ENCODE data around the gene AMMECR1.
"Not testable (repeated sequence)": the region's sequence is repeated elsewhere in the genome, so short reads cannot be mapped to it uniquely, and the experiment has no call there.

The AMMECR1 gene

GRCh38 chrX:110173192-110174175 is 144.4 kb downstream of the AMMECR1 start:
- FAIRE-seq = no peak

DNA sequence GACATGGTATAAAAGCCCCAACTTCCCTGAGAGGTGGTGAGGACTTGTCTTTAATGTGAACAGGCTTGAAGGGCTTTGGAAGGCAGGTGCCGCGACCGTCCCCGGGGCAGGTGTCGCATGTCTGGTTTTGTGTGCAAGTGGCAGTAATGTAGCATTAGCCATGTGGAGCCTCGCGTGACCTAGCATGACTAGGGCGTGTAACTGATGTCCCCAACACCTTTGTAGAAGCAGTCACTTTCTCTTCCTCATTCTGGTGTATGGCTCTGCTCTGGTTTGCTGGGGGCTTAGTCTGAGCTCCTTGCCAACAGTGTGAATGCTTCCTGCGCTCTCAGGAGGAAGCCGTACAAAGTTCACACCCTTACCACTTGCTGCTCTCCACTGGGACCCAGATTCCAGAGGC is 145.7 kb downstream of the AMMECR1 start:
- FAIRE-seq = no peak
- TF ChIP-seq POLR2A (IDR thresholded peaks at IDR 0.05; ENCODE audit: low read depth, low read length) = no peak
- DNase-seq (ENCODE audit: insufficient read length, low spot score) = no peak

More at GRCh38 chrX:110173192-110174175, 144.4 kb downstream of the AMMECR1 start:
- TF ChIP-seq POLR2A (IDR thresholded peaks at IDR 0.05; ENCODE audit: low read depth, low read length) = no peak
- DNase-seq (ENCODE audit: insufficient read length, low spot score) = no peak

DNA sequence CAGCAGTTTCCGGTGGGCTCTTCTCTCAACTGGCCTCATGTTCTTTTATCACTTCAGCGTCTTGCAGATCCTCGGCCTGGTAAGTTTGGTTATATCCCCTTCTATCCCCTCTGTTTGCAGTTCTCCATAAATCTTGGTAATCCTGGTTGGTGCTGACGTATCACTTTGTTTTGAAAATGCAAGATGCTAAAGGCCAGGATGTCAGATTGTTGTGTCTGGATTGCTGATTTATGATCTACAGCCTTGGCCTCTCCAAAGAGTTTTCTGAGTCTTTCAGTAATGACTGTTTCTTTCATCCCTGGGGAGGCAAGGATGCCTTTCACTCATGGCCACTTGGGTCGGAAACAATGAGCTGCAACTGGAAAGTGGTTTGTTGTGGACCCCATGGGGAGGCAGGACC is 146.4 kb downstream of the AMMECR1 start:
- no peak for TF ChIP-seq POLR2A (IDR thresholded peaks at IDR 0.05; ENCODE audit: low read depth, low read length)
- FAIRE-seq (no peak), DNase-seq (ENCODE audit: insufficient read length, low spot score) (no peak)

GRCh38 chrX:110170029-110170428 is 147.9 kb downstream of the AMMECR1 start:
- DNase-seq (ENCODE audit: insufficient read length, low spot score) = no peak
- no peak for TF ChIP-seq POLR2A (IDR thresholded peaks at IDR 0.05; ENCODE audit: low read depth, low read length)
- FAIRE-seq = no peak

DNA sequence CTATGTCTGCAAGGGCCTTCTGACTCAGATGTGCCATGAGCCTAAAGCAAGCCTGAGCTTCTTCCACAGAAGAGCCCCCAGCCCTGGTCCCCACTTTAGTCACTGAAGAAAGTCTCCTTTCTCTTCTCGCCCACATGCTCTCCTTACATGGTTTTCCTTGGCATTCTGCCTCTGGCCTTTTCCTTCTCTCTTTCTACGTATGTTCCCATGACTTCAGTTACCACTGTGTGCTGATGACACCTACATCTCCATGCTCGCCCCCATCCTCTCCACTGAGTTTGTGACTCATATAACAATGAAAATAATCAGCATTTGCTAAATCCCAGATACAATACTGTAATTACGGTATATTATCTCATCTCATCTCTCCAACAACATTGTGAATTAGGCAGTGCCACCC is 149.3 kb downstream of the AMMECR1 start:
- FAIRE-seq = no peak
- DNase-seq (ENCODE audit: insufficient read length, low spot score) = no peak
- TF ChIP-seq POLR2A (IDR thresholded peaks at IDR 0.05; ENCODE audit: low read depth, low read length) = no peak

DNA sequence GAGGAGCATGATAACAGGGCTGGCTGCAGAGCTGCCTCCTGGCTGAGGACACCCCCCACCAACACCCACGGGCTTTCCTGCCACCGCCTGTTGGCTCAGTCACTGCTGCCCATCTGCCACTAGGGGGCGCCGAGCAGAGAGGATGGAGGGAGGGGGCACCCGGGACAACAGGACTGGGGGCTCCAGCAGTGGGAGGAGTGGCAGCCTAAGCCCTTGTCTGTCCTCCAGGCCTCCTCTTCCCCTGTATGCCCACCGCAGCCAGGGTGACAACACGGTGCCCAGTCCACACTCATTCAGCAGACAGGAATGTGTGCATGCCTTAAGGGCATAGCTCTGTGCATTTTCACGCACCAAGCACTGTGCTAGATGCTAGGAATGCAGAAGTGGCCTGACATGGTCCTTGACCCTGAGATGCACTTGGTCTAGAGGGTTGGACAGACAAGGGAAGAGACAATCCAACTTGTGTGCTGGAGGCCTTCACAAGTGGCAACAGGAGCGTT is 149.9 kb downstream of the AMMECR1 start:
- DNase-seq (ENCODE audit: insufficient read length, low spot score) (no peak), FAIRE-seq (no peak)
- no peak for TF ChIP-seq POLR2A (IDR thresholded peaks at IDR 0.05; ENCODE audit: low read depth, low read length)

DNA sequence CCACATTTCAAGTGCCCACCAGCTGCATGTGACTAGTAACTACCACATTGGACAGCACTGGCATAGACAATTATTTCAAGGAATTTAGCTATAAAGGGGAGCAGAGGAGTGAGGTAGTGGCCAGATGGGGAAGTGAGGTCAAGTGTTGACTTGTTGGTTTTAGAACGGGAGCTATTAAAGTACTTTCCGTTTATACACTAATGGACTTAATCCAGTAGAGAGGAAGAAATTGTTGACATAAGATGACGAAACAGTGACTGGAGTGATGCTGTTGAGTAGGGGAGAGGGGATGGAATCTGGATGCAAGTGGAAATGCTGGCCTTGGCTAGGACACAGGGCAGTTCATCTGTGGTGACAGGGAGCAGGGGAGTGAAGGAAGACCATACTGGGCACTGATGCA is 154.4 kb downstream of the AMMECR1 start:
- FAIRE-seq (no peak), DNase-seq (ENCODE audit: insufficient read length, low spot score) (no peak)
- no peak for TF ChIP-seq POLR2A (IDR thresholded peaks at IDR 0.05; ENCODE audit: low read depth, low read length)

DNA sequence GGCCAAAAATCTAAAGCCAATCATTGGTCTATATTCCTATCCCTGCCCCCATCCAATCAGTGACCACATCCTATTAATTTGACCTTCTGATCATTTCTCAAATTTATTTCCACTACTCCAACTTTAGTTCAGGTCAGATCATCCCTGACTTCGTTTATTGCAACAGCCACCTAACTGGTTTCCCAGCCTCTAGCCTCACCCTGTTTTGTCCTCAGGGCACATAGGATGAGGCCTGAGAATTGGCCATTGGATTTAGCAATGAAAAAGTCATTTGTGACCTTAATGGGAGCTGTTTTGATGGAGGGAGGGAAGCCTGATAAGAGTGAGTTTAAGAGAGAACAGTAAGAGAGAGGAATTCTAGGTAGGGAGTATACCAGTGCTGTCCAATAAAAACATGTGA is 155.0 kb downstream of the AMMECR1 start:
- no peak for TF ChIP-seq POLR2A (IDR thresholded peaks at IDR 0.05; ENCODE audit: low read depth, low read length)
- no peak for FAIRE-seq
- no peak for DNase-seq (ENCODE audit: insufficient read length, low spot score)

DNA sequence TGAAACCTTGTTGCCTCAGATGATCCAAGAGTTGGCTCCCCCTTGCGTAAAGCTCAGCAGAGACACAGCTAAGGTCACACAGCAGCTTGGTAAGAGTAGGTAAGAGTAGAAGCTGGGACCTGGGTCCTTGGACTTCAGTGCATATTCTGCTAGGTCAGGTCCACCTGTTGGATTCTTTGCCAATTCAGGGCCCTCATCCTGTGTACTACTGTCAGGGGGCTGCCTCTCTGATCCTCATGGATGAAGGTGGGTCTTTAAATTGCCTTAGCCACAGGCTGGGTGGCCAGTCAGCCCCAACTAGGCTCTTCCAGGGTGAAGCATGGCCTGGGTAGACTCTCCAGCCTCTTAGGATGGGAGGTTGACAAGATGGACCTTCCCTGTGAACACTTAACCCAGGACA is 155.8 kb downstream of the AMMECR1 start:
- no peak for TF ChIP-seq POLR2A (IDR thresholded peaks at IDR 0.05; ENCODE audit: low read depth, low read length)
- DNase-seq (ENCODE audit: insufficient read length, low spot score) (no peak), FAIRE-seq (no peak)

- FAIRE-seq (no peak), DNase-seq (ENCODE audit: insufficient read length, low spot score) (no peak)
- TF ChIP-seq POLR2A (IDR thresholded peaks at IDR 0.05; ENCODE audit: low read depth, low read length) = no peak
These were observed 156.6 kb downstream of the AMMECR1 start for GRCh38 chrX:110161361-110161686.

DNA sequence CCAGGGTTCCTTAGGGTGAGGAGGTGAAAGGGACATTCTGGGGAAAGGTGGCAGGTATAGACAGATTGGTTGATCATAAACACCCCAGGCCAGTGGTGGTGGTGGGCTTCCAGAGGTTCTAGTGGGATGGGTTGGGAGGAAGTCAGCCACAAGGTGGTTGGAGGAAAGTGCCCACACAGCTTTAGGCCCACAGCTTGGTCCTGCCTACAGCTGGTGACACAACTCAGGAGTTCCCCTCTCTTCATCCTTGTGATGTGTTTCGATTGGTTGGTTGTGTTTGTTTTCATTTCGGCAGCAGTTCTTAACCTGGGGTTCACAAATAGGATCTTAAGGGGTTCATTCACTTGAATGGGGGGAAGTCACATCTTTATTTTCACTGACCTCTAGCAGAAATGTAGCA is 158.0 kb downstream of the AMMECR1 start:
- FAIRE-seq (no peak), DNase-seq (ENCODE audit: insufficient read length, low spot score) (no peak)
- TF ChIP-seq POLR2A (IDR thresholded peaks at IDR 0.05; ENCODE audit: low read depth, low read length) = no peak

DNA sequence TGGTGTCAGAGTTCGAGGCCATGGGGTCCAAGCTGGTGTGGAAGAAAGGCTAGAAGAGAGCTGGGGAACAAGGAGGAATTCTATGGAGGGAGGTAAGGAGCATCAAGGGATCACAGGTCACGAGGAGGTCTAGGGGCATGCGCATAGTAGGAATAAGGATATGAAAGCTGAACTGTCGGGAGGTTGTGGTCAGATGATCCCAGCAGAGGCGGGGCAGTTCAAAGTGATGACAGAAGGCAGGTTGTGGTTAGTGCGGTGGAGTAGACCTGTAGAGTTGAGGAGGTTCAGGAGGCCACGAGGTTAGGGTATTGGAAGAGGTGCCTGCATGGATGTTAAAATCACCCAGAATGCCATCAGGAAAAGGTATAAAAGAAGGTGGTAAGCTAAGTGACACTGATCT is 158.7 kb downstream of the AMMECR1 start:
- FAIRE-seq (no peak), DNase-seq (ENCODE audit: insufficient read length, low spot score) (no peak)
- no peak for TF ChIP-seq POLR2A (IDR thresholded peaks at IDR 0.05; ENCODE audit: low read depth, low read length)

DNA sequence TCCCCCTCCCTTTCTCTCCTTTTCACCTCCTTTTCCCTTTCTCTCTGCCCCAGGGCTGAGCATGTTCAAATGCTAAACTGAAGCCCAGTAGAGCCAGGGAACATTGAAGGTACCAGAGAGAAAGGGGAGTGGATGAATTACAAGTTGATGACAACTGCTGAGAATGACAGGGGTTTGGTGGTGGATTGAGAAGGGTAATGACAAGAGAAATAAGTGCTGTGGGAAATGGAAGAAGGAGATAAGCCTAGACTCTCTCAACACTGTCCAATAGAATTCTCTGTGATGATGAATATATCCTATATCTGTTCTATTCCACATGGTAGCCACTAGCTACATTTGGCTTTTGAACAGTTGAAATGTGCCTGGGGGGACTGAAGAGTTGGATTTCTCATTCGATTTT is 160.4 kb downstream of the AMMECR1 start:
- TF ChIP-seq POLR2A (IDR thresholded peaks at IDR 0.05; ENCODE audit: low read depth, low read length) = no peak
- FAIRE-seq = no peak
- no peak for DNase-seq (ENCODE audit: insufficient read length, low spot score)

DNA sequence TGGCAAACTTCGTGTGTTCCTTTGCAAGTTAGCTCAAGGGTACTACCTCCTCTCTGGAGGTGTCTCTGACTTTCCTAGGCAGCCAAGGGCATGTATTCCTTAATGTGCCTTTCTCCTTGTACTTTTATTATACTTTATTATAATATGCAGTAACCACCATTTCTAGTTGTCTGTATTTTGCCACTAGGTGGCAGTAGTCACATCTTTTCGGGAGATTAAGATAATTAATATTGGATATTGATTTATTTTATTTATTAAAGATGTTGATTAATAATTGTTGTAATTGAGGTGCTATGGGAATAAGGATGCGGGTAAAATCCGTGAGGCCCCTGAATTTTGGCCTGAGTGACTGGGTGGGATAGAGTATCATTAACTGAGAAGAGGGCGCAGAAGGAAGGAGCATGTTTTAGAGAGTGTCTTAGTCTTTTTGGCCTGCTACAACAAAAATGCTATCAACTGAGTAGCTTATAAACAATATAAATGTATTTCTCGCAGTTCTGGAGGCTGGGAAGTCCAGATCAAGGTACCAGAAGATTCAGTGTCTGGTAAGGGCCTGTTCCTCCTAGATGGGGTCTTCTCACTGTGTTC is 161.6 kb downstream of the AMMECR1 start:
- FAIRE-seq (no peak), DNase-seq (ENCODE audit: insufficient read length, low spot score) (no peak)
- no peak for TF ChIP-seq POLR2A (IDR thresholded peaks at IDR 0.05; ENCODE audit: low read depth, low read length)

- TF ChIP-seq POLR2A (IDR thresholded peaks at IDR 0.05; ENCODE audit: low read depth, low read length) = no peak
- no peak for FAIRE-seq
These were observed 162.1 kb downstream of the AMMECR1 start for GRCh38 chrX:110155759-110156158.

GRCh38 chrX:110154328-110154727 is 163.6 kb downstream of the AMMECR1 start:
- FAIRE-seq; DNase-seq (ENCODE audit: insufficient read length, low spot score): not testable (repeated sequence)

More at GRCh38 chrX:110155759-110156158, 162.1 kb downstream of the AMMECR1 start:
- DNase-seq (ENCODE audit: insufficient read length, low spot score) = no peak
